Measurements from ENCODE around the gene TNS3. TPM values are rescaled to one million over a fixed set of nuclear protein-coding genes. Genes with fewer than 3 reads are reported as not detected.

Gene TNS3
- total RNA-seq, 1 donor from 2014 or later: 174 TPM

- intact Hi-C loops (cut with DNase I): no loop called here
- Histone ChIP-seq H3K4me1 (peaks cover 4% of the 10 kb centered on the region), H3K27ac (no peak overlapping the region), H3K4me3 (no peak overlapping the region), H3K36me3 (peaks cover 19% of the 10 kb centered on the region), H3K9me3 (no peaks in the 10 kb centered on the region), H3K27me3 (ENCODE audit: low read depth) (no peaks in the 10 kb centered on the region)
- no peak for ATAC-seq
- no peak for DNase-seq
- TF ChIP-seq, protein P1, sequence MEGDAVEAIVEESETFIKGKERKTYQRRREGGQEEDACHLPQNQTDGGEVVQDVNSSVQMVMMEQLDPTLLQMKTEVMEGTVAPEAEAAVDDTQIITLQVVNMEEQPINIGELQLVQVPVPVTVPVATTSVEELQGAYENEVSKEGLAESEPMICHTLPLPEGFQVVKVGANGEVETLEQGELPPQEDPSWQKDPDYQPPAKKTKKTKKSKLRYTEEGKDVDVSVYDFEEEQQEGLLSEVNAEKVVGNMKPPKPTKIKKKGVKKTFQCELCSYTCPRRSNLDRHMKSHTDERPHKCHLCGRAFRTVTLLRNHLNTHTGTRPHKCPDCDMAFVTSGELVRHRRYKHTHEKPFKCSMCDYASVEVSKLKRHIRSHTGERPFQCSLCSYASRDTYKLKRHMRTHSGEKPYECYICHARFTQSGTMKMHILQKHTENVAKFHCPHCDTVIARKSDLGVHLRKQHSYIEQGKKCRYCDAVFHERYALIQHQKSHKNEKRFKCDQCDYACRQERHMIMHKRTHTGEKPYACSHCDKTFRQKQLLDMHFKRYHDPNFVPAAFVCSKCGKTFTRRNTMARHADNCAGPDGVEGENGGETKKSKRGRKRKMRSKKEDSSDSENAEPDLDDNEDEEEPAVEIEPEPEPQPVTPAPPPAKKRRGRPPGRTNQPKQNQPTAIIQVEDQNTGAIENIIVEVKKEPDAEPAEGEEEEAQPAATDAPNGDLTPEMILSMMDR (IDR thresholded peaks at IDR 0.05): no peak
Observed at GRCh38 chr7:47308808-47309207, 273.1 kb downstream of the TNS3 start.

DNA sequence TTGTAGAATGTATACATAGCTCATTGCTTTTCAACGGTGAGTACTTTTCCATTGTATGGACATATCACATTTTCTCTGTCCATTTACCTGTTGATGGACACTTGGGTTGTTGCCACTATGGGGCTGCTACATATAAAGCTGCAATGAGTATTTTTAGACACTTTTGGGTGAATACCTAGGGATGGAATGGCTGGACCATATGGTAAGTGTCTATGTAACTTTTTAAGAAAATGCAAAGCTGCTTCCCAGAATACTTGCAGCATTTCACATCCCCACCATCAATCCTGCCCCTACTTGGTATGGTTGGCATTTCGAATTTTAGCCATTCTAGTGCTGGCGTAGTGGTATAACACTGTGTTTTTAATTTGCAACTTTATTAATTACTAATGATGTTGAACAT lies 274.6 kb downstream of the TNS3 start:
- DNase-seq (no peak), ATAC-seq (no peak)
- TF ChIP-seq, protein P1 (IDR thresholded peaks at IDR 0.05): no peak
- Histone ChIP-seq H3K9me3 (no peaks in the 10 kb centered on the region), H3K4me3 (no peak overlapping the region), H3K27ac (no peak overlapping the region), H3K27me3 (ENCODE audit: low read depth) (no peaks in the 10 kb centered on the region), H3K4me1 (no peaks in the 10 kb centered on the region), H3K36me3 (peaks cover 34% of the 10 kb centered on the region)
- intact Hi-C loops (cut with DNase I): no loop called here

- H3K36me3 ChIP-seq: peaks cover 57% of the 10 kb centered on the region
- intact Hi-C loops (cut with DNase I): no loop called here
- H3K4me3 ChIP-seq: no peak overlapping the region
- TF ChIP-seq, protein P1 (IDR thresholded peaks at IDR 0.05): no peak
- H3K27ac ChIP-seq: no peak overlapping the region
- DNase-seq: no peak
- ATAC-seq: no peak
- no peaks in the 10 kb centered on the region for H3K27me3 ChIP-seq (ENCODE audit: low read depth)
- no peaks in the 10 kb centered on the region for H3K4me1 ChIP-seq
- H3K9me3 ChIP-seq: no peaks in the 10 kb centered on the region
Observed at GRCh38 chr7:47304727-47305719, 276.9 kb downstream of the TNS3 start.

GRCh38 chr7:47303695-47304453 lies 278.0 kb downstream of the TNS3 start:
- Histone ChIP-seq H3K9me3 (no peaks in the 10 kb centered on the region), H3K27me3 (ENCODE audit: low read depth) (no peaks in the 10 kb centered on the region), H3K4me1 (no peaks in the 10 kb centered on the region), H3K36me3 (peaks cover 66% of the 10 kb centered on the region), H3K4me3 (no peak overlapping the region), H3K27ac (no peak overlapping the region)
- no peak for DNase-seq
- ATAC-seq: no peak
- TF ChIP-seq, protein P1 (IDR thresholded peaks at IDR 0.05): no peak
- intact Hi-C loops (cut with DNase I): no loop called here

DNA sequence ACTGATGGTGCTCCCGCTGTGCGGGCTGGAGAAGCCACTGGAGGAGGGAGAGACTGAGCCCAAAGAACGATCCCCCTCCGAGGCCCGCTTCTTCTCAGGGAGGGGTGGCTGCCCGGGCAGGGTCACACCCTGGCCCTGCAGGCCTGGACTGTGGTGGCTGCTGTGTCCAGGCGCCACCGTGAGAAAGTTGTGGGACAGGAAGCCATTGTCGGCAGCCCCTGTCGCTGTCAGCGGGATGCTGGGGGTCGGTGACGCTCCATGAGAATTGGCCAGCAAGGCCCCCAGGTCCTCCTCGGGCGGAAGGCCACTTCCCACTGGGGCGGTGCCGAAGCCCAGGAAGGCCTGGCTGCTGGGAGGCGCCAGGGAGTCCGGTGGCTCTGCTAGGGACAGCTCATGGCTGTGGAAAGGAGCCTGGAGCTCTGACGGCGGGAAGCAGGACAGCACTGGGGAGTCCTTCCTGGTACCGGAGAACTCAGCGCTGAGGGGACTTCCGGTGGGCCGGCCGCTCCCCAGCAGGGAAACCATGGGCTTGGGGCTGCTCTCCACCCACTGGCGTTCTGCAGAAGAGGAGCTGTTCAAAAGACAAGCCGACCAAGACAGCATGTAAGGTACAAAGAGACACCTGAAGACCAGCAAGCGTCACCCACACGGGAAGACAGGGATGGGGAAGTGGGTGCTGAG lies 278.8 kb downstream of the TNS3 start:
- H3K4me3 ChIP-seq: no peak overlapping the region
- DNase-seq (no peak), ATAC-seq (peak; percentile 30 to 34)
- H3K36me3 ChIP-seq: peaks cover 72% of the 10 kb centered on the region
- no peaks in the 10 kb centered on the region for H3K4me1 ChIP-seq
- no peaks in the 10 kb centered on the region for H3K9me3 ChIP-seq
- no peaks in the 10 kb centered on the region for H3K27me3 ChIP-seq (ENCODE audit: low read depth)
- TF ChIP-seq, protein P1 (IDR thresholded peaks at IDR 0.05): no peak
- no peak overlapping the region for H3K27ac ChIP-seq
- intact Hi-C loops (cut with DNase I): no loop called here
